Measurements from ENCODE around the gene ATG5.

ATG5 gene

GRCh38 chr6:106347219-106347618 lies 21.7 kb upstream of the ATG5 start:
- no peaks in the 10 kb centered on the region for H3K36me3 ChIP-seq (ENCODE audit: insufficient read depth, low read length)
- H3K9ac ChIP-seq (ENCODE audit: low read length) = no peak overlapping the region
- H3K27me3 ChIP-seq (ENCODE audit: control insufficient read depth in 1 of 2, insufficient read depth in 2 of 2, low read length in 2 of 2) = no peaks in the 10 kb centered on the region
- H3K9me3 ChIP-seq (ENCODE audit: low read length) = no peaks in the 10 kb centered on the region
- no peak overlapping the region for H3K4me3 ChIP-seq (ENCODE audit: low read depth in 1 of 2, low read length in 2 of 2)
- H3K27ac ChIP-seq (ENCODE audit: low read depth, low read length) = no peak overlapping the region
- H3K4me1 ChIP-seq (ENCODE audit: insufficient read depth, low read length) = no peaks in the 10 kb centered on the region

- H3K27ac ChIP-seq (ENCODE audit: low read depth, low read length) = no peak overlapping the region
Observed at GRCh38 chr6:106339334-106340029, 13.9 kb upstream of the ATG5 start.

GRCh38 chr6:106334646-106335448 lies 9.3 kb upstream of the ATG5 start:
- no peaks in the 10 kb centered on the region for H3K27me3 ChIP-seq (ENCODE audit: control insufficient read depth in 1 of 2, insufficient read depth in 2 of 2, low read length in 2 of 2)
- H3K4me3 ChIP-seq (ENCODE audit: low read depth in 1 of 2, low read length in 2 of 2) = no peak overlapping the region

More at GRCh38 chr6:106339334-106340029, 13.9 kb upstream of the ATG5 start:
- no peaks in the 10 kb centered on the region for H3K36me3 ChIP-seq (ENCODE audit: insufficient read depth, low read length)
- peaks cover 6% of the 10 kb centered on the region for H3K4me1 ChIP-seq (ENCODE audit: insufficient read depth, low read length)
- no peak overlapping the region for H3K9ac ChIP-seq (ENCODE audit: low read length)
- H3K9me3 ChIP-seq (ENCODE audit: low read length) = no peaks in the 10 kb centered on the region
- no peak overlapping the region for H3K4me3 ChIP-seq (ENCODE audit: low read depth in 1 of 2, low read length in 2 of 2)
- H3K27me3 ChIP-seq (ENCODE audit: control insufficient read depth in 1 of 2, insufficient read depth in 2 of 2, low read length in 2 of 2) = no peaks in the 10 kb centered on the region

GRCh38 chr6:106324726-106325335 lies 729 bp downstream of the ATG5 start:
- peak overlapping the region; percentile 71 for H3K9ac ChIP-seq (ENCODE audit: low read length)
- no peaks in the 10 kb centered on the region for H3K27me3 ChIP-seq (ENCODE audit: control insufficient read depth in 1 of 2, insufficient read depth in 2 of 2, low read length in 2 of 2)
- no peaks in the 10 kb centered on the region for H3K9me3 ChIP-seq (ENCODE audit: low read length)
- H3K36me3 ChIP-seq (ENCODE audit: insufficient read depth, low read length) = no peaks in the 10 kb centered on the region
- H3K4me1 ChIP-seq (ENCODE audit: insufficient read depth, low read length) = peaks cover 13% of the 10 kb centered on the region
- H3K27ac ChIP-seq (ENCODE audit: low read depth, low read length) = peak overlapping the region; percentile 94
- H3K4me3 ChIP-seq (ENCODE audit: low read depth in 1 of 2, low read length in 2 of 2) = peak overlapping the region; percentile 72 to 100

More at GRCh38 chr6:106334646-106335448, 9.3 kb upstream of the ATG5 start:
- no peaks in the 10 kb centered on the region for H3K9me3 ChIP-seq (ENCODE audit: low read length)
- no peaks in the 10 kb centered on the region for H3K36me3 ChIP-seq (ENCODE audit: insufficient read depth, low read length)
- no peak overlapping the region for H3K9ac ChIP-seq (ENCODE audit: low read length)
- H3K4me1 ChIP-seq (ENCODE audit: insufficient read depth, low read length) = peaks cover 6% of the 10 kb centered on the region
- no peak overlapping the region for H3K27ac ChIP-seq (ENCODE audit: low read depth, low read length)

- Histone ChIP-seq H3K4me1 (ENCODE audit: insufficient read depth, low read length) (peaks cover 20% of the 10 kb centered on the region), H3K27ac (ENCODE audit: low read depth, low read length) (no peak overlapping the region)
Observed at GRCh38 chr6:106321940-106322339, 3.6 kb downstream of the ATG5 start.

GRCh38 chr6:106318851-106319250 lies 6.7 kb downstream of the ATG5 start:
- no peak overlapping the region for H3K9ac ChIP-seq (ENCODE audit: low read length)
- H3K4me1 ChIP-seq (ENCODE audit: insufficient read depth, low read length) = peaks cover 9% of the 10 kb centered on the region
- no peaks in the 10 kb centered on the region for H3K9me3 ChIP-seq (ENCODE audit: low read length)
- H3K27ac ChIP-seq (ENCODE audit: low read depth, low read length) = no peak overlapping the region
- H3K27me3 ChIP-seq (ENCODE audit: control insufficient read depth in 1 of 2, insufficient read depth in 2 of 2, low read length in 2 of 2) = no peaks in the 10 kb centered on the region
- H3K36me3 ChIP-seq (ENCODE audit: insufficient read depth, low read length) = peaks cover 4% of the 10 kb centered on the region
- no peak overlapping the region for H3K4me3 ChIP-seq (ENCODE audit: low read depth in 1 of 2, low read length in 2 of 2)

More at GRCh38 chr6:106321940-106322339, 3.6 kb downstream of the ATG5 start:
- no peaks in the 10 kb centered on the region for H3K27me3 ChIP-seq (ENCODE audit: control insufficient read depth in 1 of 2, insufficient read depth in 2 of 2, low read length in 2 of 2)
- H3K4me3 ChIP-seq (ENCODE audit: low read depth in 1 of 2, low read length in 2 of 2) = no peak overlapping the region
- no peaks in the 10 kb centered on the region for H3K9me3 ChIP-seq (ENCODE audit: low read length)
- H3K36me3 ChIP-seq (ENCODE audit: insufficient read depth, low read length) = no peaks in the 10 kb centered on the region
- no peak overlapping the region for H3K9ac ChIP-seq (ENCODE audit: low read length)

- Histone ChIP-seq H3K27me3 (ENCODE audit: control insufficient read depth in 1 of 2, insufficient read depth in 2 of 2, low read length in 2 of 2) (no peaks in the 10 kb centered on the region), H3K4me1 (ENCODE audit: insufficient read depth, low read length) (peaks cover 7% of the 10 kb centered on the region), H3K27ac (ENCODE audit: low read depth, low read length) (no peak overlapping the region), H3K36me3 (ENCODE audit: insufficient read depth, low read length) (peaks cover 4% of the 10 kb centered on the region), H3K9ac (ENCODE audit: low read length) (no peak overlapping the region), H3K9me3 (ENCODE audit: low read length) (no peaks in the 10 kb centered on the region), H3K4me3 (ENCODE audit: low read depth in 1 of 2, low read length in 2 of 2) (no peak overlapping the region)
Observed at GRCh38 chr6:106318061-106318460, 7.5 kb downstream of the ATG5 start.

GRCh38 chr6:106316375-106316766 lies 9.2 kb downstream of the ATG5 start:
- no peaks in the 10 kb centered on the region for H3K9me3 ChIP-seq (ENCODE audit: low read length)
- H3K27me3 ChIP-seq (ENCODE audit: control insufficient read depth in 1 of 2, insufficient read depth in 2 of 2, low read length in 2 of 2) = no peaks in the 10 kb centered on the region
- H3K4me1 ChIP-seq (ENCODE audit: insufficient read depth, low read length) = peaks cover 7% of the 10 kb centered on the region
- H3K4me3 ChIP-seq (ENCODE audit: low read depth in 1 of 2, low read length in 2 of 2) = no peak overlapping the region
- H3K9ac ChIP-seq (ENCODE audit: low read length) = no peak overlapping the region
- peaks cover 4% of the 10 kb centered on the region for H3K36me3 ChIP-seq (ENCODE audit: insufficient read depth, low read length)
- no peak overlapping the region for H3K27ac ChIP-seq (ENCODE audit: low read depth, low read length)

GRCh38 chr6:106315765-106316374 lies 9.7 kb downstream of the ATG5 start:
- Histone ChIP-seq H3K27me3 (ENCODE audit: control insufficient read depth in 1 of 2, insufficient read depth in 2 of 2, low read length in 2 of 2) (no peaks in the 10 kb centered on the region), H3K27ac (ENCODE audit: low read depth, low read length) (no peak overlapping the region), H3K9ac (ENCODE audit: low read length) (no peak overlapping the region), H3K9me3 (ENCODE audit: low read length) (no peaks in the 10 kb centered on the region), H3K36me3 (ENCODE audit: insufficient read depth, low read length) (peaks cover 4% of the 10 kb centered on the region), H3K4me1 (ENCODE audit: insufficient read depth, low read length) (peaks cover 7% of the 10 kb centered on the region), H3K4me3 (ENCODE audit: low read depth in 1 of 2, low read length in 2 of 2) (no peak overlapping the region)

- Histone ChIP-seq H3K9ac (ENCODE audit: low read length) (no peak overlapping the region), H3K9me3 (ENCODE audit: low read length) (no peaks in the 10 kb centered on the region), H3K27me3 (ENCODE audit: control insufficient read depth in 1 of 2, insufficient read depth in 2 of 2, low read length in 2 of 2) (no peaks in the 10 kb centered on the region), H3K36me3 (ENCODE audit: insufficient read depth, low read length) (no peaks in the 10 kb centered on the region), H3K27ac (ENCODE audit: low read depth, low read length) (no peak overlapping the region), H3K4me3 (ENCODE audit: low read depth in 1 of 2, low read length in 2 of 2) (no peak overlapping the region), H3K4me1 (ENCODE audit: insufficient read depth, low read length) (peaks cover 12% of the 10 kb centered on the region)
Observed at GRCh38 chr6:106309766-106310373, 15.7 kb downstream of the ATG5 start.

GRCh38 chr6:106308985-106309384 lies 16.6 kb downstream of the ATG5 start:
- Histone ChIP-seq H3K27me3 (ENCODE audit: control insufficient read depth in 1 of 2, insufficient read depth in 2 of 2, low read length in 2 of 2) (no peaks in the 10 kb centered on the region), H3K27ac (ENCODE audit: low read depth, low read length) (no peak overlapping the region), H3K36me3 (ENCODE audit: insufficient read depth, low read length) (no peaks in the 10 kb centered on the region), H3K9ac (ENCODE audit: low read length) (no peak overlapping the region), H3K4me3 (ENCODE audit: low read depth in 1 of 2, low read length in 2 of 2) (no peak overlapping the region), H3K4me1 (ENCODE audit: insufficient read depth, low read length) (peaks cover 12% of the 10 kb centered on the region), H3K9me3 (ENCODE audit: low read length) (no peaks in the 10 kb centered on the region)
